Testis (tissue), 3 donors: ENCODE measurements around the gene MCCC2. TPM values are rescaled to one million over a fixed set of nuclear protein-coding genes. Genes with fewer than 3 reads are reported as not detected.
A peak's percentile ranks its signal among the peaks of the same experiment; 100 is the strongest.
"Not testable (repeated sequence)": the region's sequence is repeated elsewhere in the genome, so short reads cannot be mapped to it uniquely, and the experiment has no call there.

Source experiments
- DNase-seq: peaks from one replicate; pipeline ENCODE4 v3.0.0-alpha.2; 2019
- H3K27ac ChIP-seq, 2 donors: fragments of 200-600 bp; sonication (generic); one replicate each; pipeline ENCODE4 v1.5.1; 2019
- H3K27me3 ChIP-seq: fragments of 200-600 bp; sonication (generic); one replicate; pipeline ENCODE4 v1.5.1; 2019
- H3K36me3 ChIP-seq: fragments of 200-600 bp; sonication (generic); one replicate; pipeline ENCODE4 v1.5.1; 2017; ENCODE audit warnings: low read depth; ENCODE audit errors: missing control alignments
- H3K4me1 ChIP-seq: fragments of 200-600 bp; sonication (generic); one replicate; pipeline ENCODE4 v1.5.1; 2019
- H3K4me3 ChIP-seq, 2 donors: fragments of 200-600 bp; sonication (generic); one replicate each; pipeline ENCODE4 v1.5.1; 2017 to 2019
- H3K9me3 ChIP-seq: fragments of 200-600 bp; sonication (generic); one replicate; pipeline ENCODE4 v1.5.1; 2017
- CTCF ChIP-seq, 3 experiments: fragments of 450-650 bp in 2 of 3; fragments of 200-600 bp in 1 of 3; sonication (generic) in 1 of 3; IDR thresholded peaks; one replicate each; pipeline ENCODE4 v1.5.1; 2016 to 2019; ENCODE audit warnings: antibody characterized with exemption in 3 of 3, mild to moderate bottlenecking in 2 of 3, moderate library complexity in 1 of 3
- POLR2A ChIP-seq: fragments of 450-650 bp; IDR thresholded peaks from one replicate; pipeline ENCODE4 v1.6.1; 2017; ENCODE audit warnings: antibody characterized with exemption, mild to moderate bottlenecking, moderate library complexity
- WGBS, 2 donors: methylation state at CpG; one replicate each; pipeline ENCODE4 v1.1.5; 2018; 5-methylcytosine and 5-hydroxymethylcytosine counted together
- intact Hi-C: fragments of 100-400 bp; cut with DNase I; formaldehyde crosslinking; loops from one replicate; pipeline ENCODE4 v1.15.1; 2023; ENCODE audit warnings: low total_unique reads
- polyA plus RNA-seq: library from polyadenylated mRNA; stranded (reverse); fragments of 350-450 nt; fragmentation: Illumina TruSeq; extraction: RNeasy Lipid Tissue Mini Kit (QIAGEN cat#74804); gene quantifications from one replicate; pipeline ENCODE4 v1.2.3, GENCODE V29; 2014; ENCODE audit warnings: low read depth, low replicate concordance; ENCODE audit not compliant: insufficient read depth
- total RNA-seq, 2 donors: library from RNA; depleted of rRNA; stranded (reverse); fragments of >200 nt; gene quantifications; one replicate each; pipeline ENCODE4 v1.2.3, GENCODE V29; 2016

MCCC2 gene
- total and polyA plus RNA-seq, 3 donors from 2014 or later, result 24.7 to 30.0 (median 29.0) TPM

GRCh38 chr5:71601222-71602026 is 14.3 kb downstream of the MCCC2 start:
- 75 to 81% methylated on average over 6 of the region's 6 CpGs for WGBS, 2 donors
- intact Hi-C loops, result no loop called here
- Histone ChIP-seq H3K9me3 (no peaks in the 10 kb centered on the region), H3K4me1 (no peaks in the 10 kb centered on the region), H3K27ac (no peak overlapping the region), H3K4me3 (no peak overlapping the region), H3K36me3 (no peaks in the 10 kb centered on the region), H3K27me3 (no peaks in the 10 kb centered on the region)
- peak; percentile 75 for DNase-seq
- TF ChIP-seq POLR2A, result no peak
- TF ChIP-seq CTCF (IDR thresholded peaks at IDR 0.05), result peak in 2 of 3 experiments; percentile 16 to 38

- intact Hi-C loops, DNase-seq, H3K27me3 ChIP-seq, H3K36me3 ChIP-seq, H3K4me1 ChIP-seq, H3K27ac ChIP-seq, H3K4me3 ChIP-seq, H3K9me3 ChIP-seq: not testable (repeated sequence)
- 93 to 97% methylated on average over 15 of the region's 16 CpGs for WGBS, 2 donors
These were observed 22.8 kb downstream of the MCCC2 start for GRCh38 chr5:71609916-71610315.

GRCh38 chr5:71615809-71616208 is 28.7 kb downstream of the MCCC2 start:
- intact Hi-C loops, result no loop called here
- Histone ChIP-seq H3K4me3 (no peak overlapping the region), H3K27me3 (no peaks in the 10 kb centered on the region), H3K4me1 (no peaks in the 10 kb centered on the region), H3K9me3 (no peaks in the 10 kb centered on the region), H3K36me3 (no peaks in the 10 kb centered on the region), H3K27ac (no peak overlapping the region)
- DNase-seq, result no peak
- no peak for TF ChIP-seq POLR2A
- no peak for TF ChIP-seq CTCF (IDR thresholded peaks at IDR 0.05)
- 77 to 85% methylated on average over 4 of the region's 4 CpGs for WGBS, 2 donors

- Histone ChIP-seq H3K36me3 (no peaks in the 10 kb centered on the region), H3K9me3 (no peaks in the 10 kb centered on the region), H3K4me3 (no peak overlapping the region), H3K4me1 (peaks cover 3% of the 10 kb centered on the region), H3K27me3 (no peaks in the 10 kb centered on the region), H3K27ac (no peak overlapping the region)
- intact Hi-C loops, result no loop called here
- no peak for DNase-seq
- TF ChIP-seq POLR2A (no peak), CTCF (IDR thresholded peaks at IDR 0.05) (no peak)
- 91 to 97% methylated on average over 2 of the region's 2 CpGs for WGBS, 2 donors
These were observed 33.5 kb downstream of the MCCC2 start for GRCh38 chr5:71620630-71621029.

- Histone ChIP-seq H3K36me3 (no peaks in the 10 kb centered on the region), H3K27me3 (no peaks in the 10 kb centered on the region), H3K27ac (no peak overlapping the region), H3K4me3 (no peak overlapping the region), H3K4me1 (peaks cover 4% of the 10 kb centered on the region), H3K9me3 (no peaks in the 10 kb centered on the region)
- no peak for TF ChIP-seq POLR2A
- TF ChIP-seq CTCF (IDR thresholded peaks at IDR 0.05), result no peak
- WGBS, 2 donors, result 80 to 89% methylated on average over 3 of the region's 3 CpGs
- intact Hi-C loops, result no loop called here
- no peak for DNase-seq
These were observed 34.1 kb downstream of the MCCC2 start for GRCh38 chr5:71621268-71621667.
